ENCODE data around the gene KDM5B.
"Not testable (repeated sequence)": the region's sequence is repeated elsewhere in the genome, so short reads cannot be mapped to it uniquely, and the experiment has no call there.

KDM5B gene

DNA sequence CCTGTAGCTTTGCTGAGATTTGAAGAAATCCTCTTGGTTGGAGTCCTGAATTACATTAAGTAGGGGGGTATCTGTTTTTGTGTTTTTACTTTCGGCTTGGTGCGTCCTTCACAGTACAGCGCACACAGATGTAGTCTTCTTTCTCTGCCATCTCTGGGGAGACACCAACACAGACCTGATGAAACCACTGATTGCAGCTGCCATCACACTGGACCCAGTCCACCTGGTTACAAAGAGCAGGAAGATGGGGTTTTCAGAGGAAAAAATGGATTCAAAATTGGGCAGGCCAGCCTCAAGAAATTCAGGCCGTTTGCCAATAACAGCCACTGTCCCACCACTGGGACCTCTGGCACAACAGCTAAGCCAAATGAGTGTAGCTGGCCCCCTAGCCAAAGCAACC, 79.3 kb downstream of the KDM5B start:
- H3K4me1 Mint-ChIP-seq (ENCODE audit: low read depth), result no peaks in the 10 kb centered on the region
- H3K4me3 Mint-ChIP-seq, result no peak overlapping the region
- no peak overlapping the region for H3K27ac Mint-ChIP-seq
- no peaks in the 10 kb centered on the region for H3K27me3 Mint-ChIP-seq
- DNase-seq, result no peak
- peaks cover 75% of the 10 kb centered on the region for H3K36me3 Mint-ChIP-seq (ENCODE audit: low read depth)
- no peaks in the 10 kb centered on the region for H3K9me3 Mint-ChIP-seq

DNA sequence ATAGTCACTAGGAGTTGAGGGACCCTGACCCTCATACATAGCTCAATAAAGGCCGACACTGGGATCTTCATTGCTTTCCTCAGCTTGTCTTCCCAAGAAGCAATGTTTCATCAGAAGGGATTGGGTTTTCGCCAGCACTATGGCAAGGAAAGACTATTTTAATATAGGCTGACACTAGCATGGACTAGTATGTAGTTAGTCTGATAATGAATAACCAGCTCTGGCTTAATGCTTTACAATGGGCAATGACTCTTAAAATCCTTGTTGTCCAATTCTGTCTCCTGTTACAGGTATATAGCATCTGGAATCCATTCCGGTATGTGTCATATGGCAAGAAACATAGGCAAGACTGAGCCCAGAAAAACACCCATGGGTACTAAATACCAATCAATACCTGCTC, 82.7 kb downstream of the KDM5B start:
- Mint-ChIP-seq H3K4me1 (ENCODE audit: low read depth) (no peaks in the 10 kb centered on the region), H3K27me3 (no peaks in the 10 kb centered on the region), H3K9me3 (no peaks in the 10 kb centered on the region), H3K4me3 (no peak overlapping the region), H3K27ac (no peak overlapping the region), H3K36me3 (ENCODE audit: low read depth) (peaks cover 40% of the 10 kb centered on the region)
- no peak for DNase-seq

DNA sequence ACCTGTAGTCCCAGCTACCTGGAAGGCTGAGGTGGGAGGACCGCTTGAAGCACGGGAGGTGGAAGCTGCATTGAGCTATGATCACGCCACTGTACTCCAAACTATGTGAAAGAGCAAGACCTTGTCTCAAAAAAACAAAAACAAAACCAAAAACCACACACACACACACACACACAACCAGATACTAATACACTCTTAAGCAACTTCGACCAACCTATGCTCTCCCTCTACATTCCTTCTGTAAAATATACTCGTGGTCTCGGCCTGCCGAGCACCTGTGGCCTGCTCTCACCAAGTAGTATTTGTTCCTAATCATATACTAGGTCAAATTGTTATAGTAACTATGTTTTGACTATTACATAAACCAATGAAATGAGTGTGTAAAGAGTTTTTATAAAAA, 84.5 kb downstream of the KDM5B start:
- Mint-ChIP-seq H3K36me3 (ENCODE audit: low read depth) (peaks cover 22% of the 10 kb centered on the region), H3K27me3 (peaks cover under 1% of the 10 kb centered on the region), H3K4me3 (no peak overlapping the region), H3K27ac (no peak overlapping the region), H3K9me3 (no peaks in the 10 kb centered on the region), H3K4me1 (ENCODE audit: low read depth) (peaks cover 2% of the 10 kb centered on the region)
- DNase-seq, result no peak

DNA sequence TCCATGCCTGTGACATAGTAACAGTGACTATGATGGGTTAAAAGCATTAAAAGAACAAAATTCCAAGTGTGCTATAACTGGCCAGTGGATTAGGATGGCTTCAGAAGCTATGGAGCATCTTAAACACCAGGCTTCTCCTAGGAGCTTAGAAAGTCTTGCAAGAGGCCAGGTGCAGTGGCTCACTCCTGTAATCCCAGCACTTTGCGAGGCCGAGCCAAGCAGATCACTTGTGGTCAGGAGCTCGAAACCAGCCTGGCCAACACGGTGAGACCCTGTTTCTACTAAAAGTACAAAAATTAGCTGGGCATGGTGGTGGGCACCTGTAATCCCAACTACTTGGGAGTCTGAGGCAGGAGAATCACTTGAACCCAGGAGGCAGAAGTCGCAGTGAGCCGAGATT, 85.2 kb downstream of the KDM5B start:
- peaks cover 15% of the 10 kb centered on the region for H3K36me3 Mint-ChIP-seq (ENCODE audit: low read depth)
- H3K27me3 Mint-ChIP-seq; H3K27ac Mint-ChIP-seq; H3K9me3 Mint-ChIP-seq; H3K4me1 Mint-ChIP-seq (ENCODE audit: low read depth); DNase-seq; H3K4me3 Mint-ChIP-seq: not testable (repeated sequence)

DNA sequence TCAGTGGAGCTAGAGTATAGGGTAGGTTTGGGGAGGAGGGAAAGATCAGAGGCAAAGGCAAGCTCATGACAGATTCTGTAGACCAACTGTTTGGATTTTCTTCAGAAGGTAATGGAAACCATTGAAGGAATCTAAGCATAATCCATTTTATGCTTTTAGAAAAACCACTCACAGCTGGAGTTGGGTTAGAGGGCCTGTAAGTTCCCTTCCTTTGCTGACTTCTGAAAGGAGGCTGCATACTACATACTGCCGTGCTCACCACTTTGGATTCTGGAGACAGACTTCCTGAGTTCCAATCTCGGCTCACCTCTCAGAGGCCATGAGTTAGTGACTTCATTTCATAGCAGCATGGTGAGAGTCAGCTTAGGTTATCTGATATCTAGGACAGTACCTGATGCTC, 91.6 kb downstream of the KDM5B start:
- H3K36me3 Mint-ChIP-seq (ENCODE audit: low read depth), result no peaks in the 10 kb centered on the region
- H3K27me3 Mint-ChIP-seq, result peaks cover 26% of the 10 kb centered on the region
- peaks cover 2% of the 10 kb centered on the region for H3K4me1 Mint-ChIP-seq (ENCODE audit: low read depth)
- no peak for DNase-seq
- H3K27ac Mint-ChIP-seq, result no peak overlapping the region
- H3K4me3 Mint-ChIP-seq, result no peak overlapping the region
- H3K9me3 Mint-ChIP-seq, result no peaks in the 10 kb centered on the region

DNA sequence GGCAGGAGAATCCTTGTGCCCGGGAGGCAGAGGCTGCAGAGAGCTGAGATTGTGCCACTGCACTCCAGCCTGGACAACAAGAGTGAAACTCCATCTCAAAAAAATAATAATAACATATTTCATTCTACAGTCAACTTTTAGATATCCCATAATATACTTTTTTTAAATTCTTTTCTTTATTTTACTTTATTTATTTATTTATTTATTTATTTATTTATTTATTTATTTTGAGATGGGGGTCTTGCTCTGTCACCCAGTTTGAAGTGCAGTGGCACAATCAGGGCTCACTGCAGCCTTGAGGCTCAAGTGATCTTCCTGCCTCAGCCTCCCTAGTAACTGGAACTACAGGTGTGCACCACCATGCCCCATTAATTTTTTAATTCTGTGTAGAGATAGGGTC, 94.0 kb downstream of the KDM5B start:
- not testable (repeated sequence) for H3K4me1 Mint-ChIP-seq (ENCODE audit: low read depth); H3K4me3 Mint-ChIP-seq; H3K27ac Mint-ChIP-seq; H3K9me3 Mint-ChIP-seq; H3K36me3 Mint-ChIP-seq (ENCODE audit: low read depth); DNase-seq
- peaks cover 46% of the 10 kb centered on the region for H3K27me3 Mint-ChIP-seq

DNA sequence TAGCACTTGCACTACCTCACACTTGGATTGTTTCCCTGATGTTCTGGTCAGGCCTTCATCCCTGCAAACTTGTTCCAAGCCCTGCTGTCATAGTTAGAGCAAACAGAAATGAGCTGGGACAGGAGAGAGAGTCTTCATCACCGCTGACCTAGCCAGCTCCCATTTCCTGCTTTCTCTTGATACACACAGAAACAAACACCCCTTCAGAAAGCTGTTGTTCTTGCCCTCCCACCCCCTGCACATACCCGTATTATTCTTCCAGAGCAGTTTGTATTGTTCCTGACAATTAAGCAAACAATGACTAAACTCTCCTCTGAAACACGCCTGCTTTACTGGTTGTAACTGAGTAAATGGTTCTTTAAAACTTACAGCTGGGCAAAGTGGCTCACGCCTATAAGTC, 95.1 kb downstream of the KDM5B start:
- Mint-ChIP-seq H3K4me1 (ENCODE audit: low read depth) (peaks cover 8% of the 10 kb centered on the region), H3K9me3 (no peaks in the 10 kb centered on the region), H3K27ac (no peak overlapping the region), H3K36me3 (ENCODE audit: low read depth) (no peaks in the 10 kb centered on the region), H3K4me3 (no peak overlapping the region), H3K27me3 (peaks cover 51% of the 10 kb centered on the region)
- no peak for DNase-seq

DNA sequence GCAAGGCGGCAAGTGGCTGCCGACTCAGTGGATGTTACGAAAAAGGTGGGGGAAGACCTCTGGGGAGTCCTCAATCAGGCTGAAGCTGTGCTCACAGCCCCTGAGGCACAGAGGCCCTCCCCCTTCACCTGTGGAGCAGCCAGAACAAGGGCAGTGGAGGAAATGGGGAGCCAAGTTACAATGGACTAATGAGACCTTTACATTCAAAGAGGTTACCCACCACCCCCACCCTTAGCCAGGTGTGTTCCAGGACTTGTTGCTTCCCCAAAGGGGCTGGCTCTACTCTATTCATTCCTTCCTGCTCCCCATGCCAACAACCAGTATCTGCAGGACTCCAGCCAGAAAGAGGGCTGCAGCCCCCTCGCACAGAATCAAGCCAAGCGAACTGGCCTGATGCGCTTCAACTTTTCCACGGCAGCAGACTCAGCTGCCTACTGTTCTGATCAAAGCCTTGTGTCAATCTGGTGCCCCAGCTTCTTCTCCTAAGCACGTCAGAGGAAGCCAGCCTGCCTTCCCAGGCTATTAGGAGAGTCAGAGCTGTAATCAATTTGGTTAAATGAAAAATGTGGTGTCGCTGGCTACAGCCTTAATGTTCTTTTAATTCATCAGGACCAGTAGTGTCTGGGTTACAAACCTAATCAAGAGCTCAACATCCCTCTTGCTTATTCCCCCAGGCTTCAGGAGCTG, 96.1 kb downstream of the KDM5B start:
- Mint-ChIP-seq H3K27me3 (peaks cover 60% of the 10 kb centered on the region), H3K9me3 (no peaks in the 10 kb centered on the region), H3K27ac (no peak overlapping the region), H3K36me3 (ENCODE audit: low read depth) (no peaks in the 10 kb centered on the region), H3K4me3 (no peak overlapping the region), H3K4me1 (ENCODE audit: low read depth) (peaks cover 8% of the 10 kb centered on the region)
- DNase-seq, result no peak

DNA sequence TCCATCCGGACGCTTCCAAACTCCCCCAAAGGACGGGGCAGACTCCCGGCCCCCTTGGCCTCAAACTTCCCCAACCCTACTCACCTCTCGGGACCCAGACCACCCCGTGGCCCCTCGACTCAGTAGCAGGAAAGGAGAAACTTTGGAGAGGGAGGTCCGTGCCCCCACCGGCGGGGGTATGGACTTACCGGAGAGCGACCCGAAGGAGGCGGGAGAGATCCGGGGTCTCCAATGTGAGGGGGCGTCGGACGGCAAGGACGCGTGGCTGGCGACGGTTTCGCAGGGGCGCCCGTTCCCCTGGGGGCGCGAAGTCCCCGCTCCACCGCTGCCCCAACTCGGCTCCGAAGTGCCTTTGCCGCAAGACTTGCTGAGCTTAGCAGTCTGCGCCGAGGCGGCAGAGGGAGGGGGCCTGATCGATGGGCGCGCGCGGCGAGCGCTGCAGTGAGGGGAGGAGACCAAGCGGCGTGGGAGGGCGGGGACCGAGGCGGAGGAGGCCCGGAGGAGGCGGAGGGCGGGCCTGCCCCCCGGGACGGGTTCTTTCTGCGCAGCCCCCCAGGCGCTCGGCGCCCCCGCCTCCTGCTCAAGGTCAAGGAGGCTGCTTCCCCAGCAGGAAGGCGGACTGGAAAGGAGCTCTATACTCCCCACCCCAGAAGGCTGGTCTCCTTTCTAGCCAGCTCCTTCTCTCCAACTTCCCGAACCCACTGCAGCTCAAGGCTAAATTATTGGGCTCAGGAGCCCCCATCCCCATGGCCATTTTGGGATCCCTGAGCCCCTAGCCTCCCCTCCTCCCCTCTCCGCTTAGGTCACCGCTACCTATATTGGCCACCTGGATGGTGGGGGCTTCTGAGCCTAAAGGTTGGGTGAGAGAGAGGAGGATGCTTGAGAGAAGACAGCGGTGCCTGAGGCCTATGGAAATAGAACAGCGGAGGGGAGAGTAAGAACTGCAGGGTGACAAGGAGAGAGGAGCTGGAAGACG, 97.9 kb downstream of the KDM5B start, which contains the start of gene SYT2:
TSS of gene SYT2 (minus strand) at position 385 of the 976 bp plus-strand sequence. CDS start 104,682 bp downstream, outside the sequence.
- no peaks in the 10 kb centered on the region for H3K9me3 Mint-ChIP-seq
- H3K4me3 Mint-ChIP-seq, result no peak within 1 kb of the TSS
- DNase-seq, result no peak
- peaks cover 73% of the 10 kb centered on the region for H3K27me3 Mint-ChIP-seq
- H3K36me3 Mint-ChIP-seq (ENCODE audit: low read depth), result no peaks in the 10 kb centered on the region
- no peak within 1 kb of the TSS for H3K27ac Mint-ChIP-seq
- peaks cover 8% of the 10 kb centered on the region for H3K4me1 Mint-ChIP-seq (ENCODE audit: low read depth)

DNA sequence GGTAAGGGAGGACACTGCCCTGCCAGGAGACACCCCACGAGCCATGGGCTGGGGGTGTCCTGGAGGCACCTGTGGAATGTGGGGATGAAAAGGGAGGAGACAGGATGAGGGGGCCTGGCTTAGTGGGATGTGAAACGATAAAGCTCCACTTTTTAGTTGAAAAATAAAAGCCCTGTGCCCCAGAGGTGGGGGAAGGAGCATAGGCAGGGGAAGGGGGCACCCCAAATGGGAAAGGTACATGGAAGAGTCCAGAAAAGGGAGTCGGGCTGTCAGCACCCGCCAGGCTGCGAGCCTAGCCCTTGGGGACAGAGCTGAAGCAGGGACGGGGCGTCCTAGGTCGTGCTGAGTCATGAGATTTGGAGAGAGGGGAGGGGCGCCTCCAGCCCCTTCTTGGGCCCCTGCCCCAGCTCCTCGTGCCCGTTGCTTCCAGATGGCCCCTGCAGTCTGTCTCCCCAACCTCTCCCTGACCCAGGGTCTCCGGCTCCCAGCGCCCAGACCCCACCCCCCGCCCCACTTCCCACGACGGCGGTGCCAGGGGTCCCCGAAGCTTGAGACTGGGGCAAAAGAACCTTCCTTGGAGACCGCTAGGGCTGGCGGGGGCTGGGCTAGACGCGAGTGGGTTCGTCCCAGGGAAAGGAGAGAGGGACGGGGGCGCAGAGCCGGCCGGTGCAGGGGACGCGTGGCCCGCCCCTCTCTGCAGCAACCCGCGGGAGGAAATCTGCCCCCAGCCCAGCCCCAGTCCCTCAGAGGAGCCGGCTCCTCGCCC, 98.8 kb downstream of the KDM5B start:
- Mint-ChIP-seq H3K4me3 (no peak overlapping the region), H3K9me3 (no peaks in the 10 kb centered on the region), H3K36me3 (ENCODE audit: low read depth) (no peaks in the 10 kb centered on the region), H3K27me3 (peaks cover 81% of the 10 kb centered on the region), H3K4me1 (ENCODE audit: low read depth) (peaks cover 8% of the 10 kb centered on the region), H3K27ac (no peak overlapping the region)
- DNase-seq, result no peak

DNA sequence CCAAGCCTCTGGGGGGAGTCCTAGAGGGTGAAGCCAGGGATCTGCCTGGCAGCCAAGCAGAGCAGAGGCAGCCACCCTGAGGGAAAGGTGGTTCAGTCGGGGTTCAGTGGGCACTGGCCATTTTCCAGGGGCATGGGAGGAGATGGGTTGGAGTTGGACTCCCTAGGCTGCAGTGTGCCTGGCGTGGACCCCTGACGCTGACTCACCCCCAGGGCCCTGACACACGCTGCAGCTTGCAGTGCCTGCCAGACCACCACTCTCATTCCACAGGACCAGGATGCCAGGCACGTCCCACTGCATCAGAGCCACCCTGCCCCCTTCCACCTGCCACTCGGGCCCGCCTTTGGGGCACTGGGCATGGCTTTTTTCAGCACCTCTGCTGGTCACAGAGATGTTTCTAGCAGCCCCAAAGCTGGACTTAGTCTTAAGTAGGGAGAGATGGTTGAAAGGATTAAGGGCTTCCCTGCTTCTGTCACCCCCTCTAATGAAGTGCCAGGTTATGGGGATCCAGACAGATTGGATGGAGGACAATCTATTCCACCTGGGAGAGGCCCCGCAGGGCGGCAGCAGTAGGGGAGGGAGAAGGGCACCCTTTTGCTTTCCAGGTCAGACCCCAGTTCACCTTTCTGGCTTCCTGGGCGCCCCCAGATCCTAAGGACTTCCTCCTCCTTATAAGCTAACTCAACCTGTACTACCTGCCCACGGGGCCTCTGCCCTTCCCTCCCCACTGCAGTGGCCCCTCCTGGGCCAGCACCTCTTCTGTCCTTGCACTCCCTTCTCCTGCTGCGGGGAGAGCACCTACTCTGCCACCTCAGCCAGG, 99.6 kb downstream of the KDM5B start:
- Mint-ChIP-seq H3K9me3 (no peaks in the 10 kb centered on the region), H3K36me3 (ENCODE audit: low read depth) (no peaks in the 10 kb centered on the region), H3K4me1 (ENCODE audit: low read depth) (peaks cover 8% of the 10 kb centered on the region), H3K27me3 (peaks cover 89% of the 10 kb centered on the region), H3K4me3 (no peak overlapping the region), H3K27ac (no peak overlapping the region)
- no peak for DNase-seq

DNA sequence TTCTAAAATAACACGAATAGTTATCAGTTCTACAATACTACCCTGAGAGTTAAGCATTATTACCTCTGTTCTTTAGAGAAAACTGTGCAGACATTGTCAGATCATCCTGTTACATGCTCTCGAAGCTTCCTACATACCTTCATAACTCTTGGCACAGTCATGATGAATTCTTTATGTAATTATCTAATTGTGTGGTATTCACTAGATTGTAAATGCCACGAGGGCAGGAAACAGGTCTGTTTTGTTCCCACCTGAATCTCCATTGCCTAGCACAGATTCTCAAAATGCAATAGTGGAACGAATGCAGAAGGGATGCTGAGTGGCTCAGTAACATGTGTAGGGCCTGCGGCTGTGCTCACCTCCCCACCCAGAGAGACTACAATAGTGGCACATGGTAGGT, 101.4 kb downstream of the KDM5B start:
- no peaks in the 10 kb centered on the region for H3K36me3 Mint-ChIP-seq (ENCODE audit: low read depth)
- no peaks in the 10 kb centered on the region for H3K9me3 Mint-ChIP-seq
- no peak overlapping the region for H3K4me3 Mint-ChIP-seq
- peaks cover 8% of the 10 kb centered on the region for H3K4me1 Mint-ChIP-seq (ENCODE audit: low read depth)
- peaks cover 89% of the 10 kb centered on the region for H3K27me3 Mint-ChIP-seq
- no peak for DNase-seq
- no peak overlapping the region for H3K27ac Mint-ChIP-seq

DNA sequence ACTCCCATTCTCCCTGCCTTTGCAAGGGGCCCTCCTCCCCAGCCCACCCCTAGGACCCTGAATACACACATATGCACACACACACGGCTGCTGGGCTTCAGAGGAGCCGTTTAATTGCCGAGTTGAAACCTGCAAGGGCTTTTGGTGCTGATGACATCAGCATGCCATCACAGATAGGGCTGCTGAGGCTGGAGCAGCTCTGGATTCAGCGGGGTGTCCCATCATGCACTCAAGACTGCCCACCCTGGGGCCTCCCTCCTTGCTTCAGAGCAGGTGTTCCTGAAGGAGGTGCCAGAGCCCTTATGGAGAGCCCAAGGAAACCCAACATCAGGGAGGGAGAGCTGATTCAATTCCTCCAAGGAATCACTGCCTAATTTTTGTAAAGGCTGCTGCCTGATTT, 103.6 kb downstream of the KDM5B start:
- Mint-ChIP-seq H3K4me3 (no peak overlapping the region), H3K9me3 (no peaks in the 10 kb centered on the region), H3K36me3 (ENCODE audit: low read depth) (no peaks in the 10 kb centered on the region), H3K27ac (no peak overlapping the region), H3K27me3 (peaks cover 74% of the 10 kb centered on the region), H3K4me1 (ENCODE audit: low read depth) (peaks cover 4% of the 10 kb centered on the region)
- DNase-seq, result no peak

DNA sequence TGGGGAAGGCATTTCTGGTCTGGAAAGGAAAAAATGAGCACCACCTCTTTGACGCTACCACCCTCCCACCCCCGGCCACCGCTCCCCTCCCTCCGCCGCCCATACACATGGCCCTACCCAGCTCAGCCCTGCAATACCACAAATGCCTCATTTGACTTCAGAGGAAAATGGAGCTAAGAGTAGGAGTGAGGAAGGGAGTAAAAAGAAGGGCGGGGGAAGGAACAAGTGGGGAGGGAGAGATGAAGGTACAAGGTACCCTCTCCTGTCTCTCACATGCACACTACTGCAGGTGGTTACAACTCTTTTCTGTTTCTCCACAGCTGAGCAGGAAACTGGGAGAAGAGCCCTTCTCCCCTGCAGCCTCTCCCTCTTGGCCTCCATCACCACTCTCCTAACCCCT, 105.0 kb downstream of the KDM5B start:
- no peak for DNase-seq
- no peaks in the 10 kb centered on the region for H3K4me1 Mint-ChIP-seq (ENCODE audit: low read depth)
- no peak overlapping the region for H3K4me3 Mint-ChIP-seq
- no peaks in the 10 kb centered on the region for H3K36me3 Mint-ChIP-seq (ENCODE audit: low read depth)
- no peaks in the 10 kb centered on the region for H3K9me3 Mint-ChIP-seq
- H3K27ac Mint-ChIP-seq, result no peak overlapping the region
- H3K27me3 Mint-ChIP-seq, result peaks cover 66% of the 10 kb centered on the region

All from activated T-cell treated with anti-CD3 and anti-CD28 coated beads, Interleukin-2, amount 50 U/mL, for 24 hours (primary cell).